Colon (tissue), 2 donors: ENCODE measurements around the gene RALGDS.
"Not testable (repeated sequence)": the region's sequence is repeated elsewhere in the genome, so short reads cannot be mapped to it uniquely, and the experiment has no call there.

Source experiments
- FAIRE-seq: peaks from 2 replicates; lab custom pipeline; 2012; peaks lifted over from hg19 to GRCh38; lab: Jason Lieb, UNC
- donor health status: control.
- donor health status: control.

RALGDS gene

DNA sequence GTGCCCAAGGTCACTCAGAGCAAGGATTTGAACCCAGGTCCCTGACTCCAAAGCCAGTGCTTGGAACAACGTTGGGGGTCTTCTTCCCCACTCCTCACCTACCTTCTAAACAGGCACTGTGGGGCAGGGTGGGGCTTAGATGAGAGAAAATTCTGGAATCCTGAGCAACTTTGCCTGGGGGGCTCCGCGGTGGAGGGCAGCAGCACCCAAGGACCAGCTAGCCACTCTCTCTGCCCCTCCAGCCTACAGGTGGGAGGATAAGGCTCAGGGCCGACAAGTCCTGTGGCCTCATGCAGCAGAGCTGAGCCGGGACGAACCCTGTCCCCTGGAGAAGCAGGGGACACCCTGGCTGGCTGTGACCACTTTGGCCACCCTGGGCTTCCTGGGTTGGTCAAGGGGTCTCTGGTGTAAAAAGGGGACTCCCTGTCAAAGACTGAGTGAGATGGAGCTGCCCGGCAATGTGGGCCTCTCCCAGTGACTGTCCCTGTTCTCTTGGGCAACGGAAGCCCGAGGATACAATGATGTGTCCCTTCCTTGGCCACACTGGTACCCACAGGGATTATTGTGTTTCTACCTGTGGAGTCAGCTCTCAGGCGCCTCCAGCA is 32.8 kb downstream of the RALGDS start:
- FAIRE-seq: no peak

DNA sequence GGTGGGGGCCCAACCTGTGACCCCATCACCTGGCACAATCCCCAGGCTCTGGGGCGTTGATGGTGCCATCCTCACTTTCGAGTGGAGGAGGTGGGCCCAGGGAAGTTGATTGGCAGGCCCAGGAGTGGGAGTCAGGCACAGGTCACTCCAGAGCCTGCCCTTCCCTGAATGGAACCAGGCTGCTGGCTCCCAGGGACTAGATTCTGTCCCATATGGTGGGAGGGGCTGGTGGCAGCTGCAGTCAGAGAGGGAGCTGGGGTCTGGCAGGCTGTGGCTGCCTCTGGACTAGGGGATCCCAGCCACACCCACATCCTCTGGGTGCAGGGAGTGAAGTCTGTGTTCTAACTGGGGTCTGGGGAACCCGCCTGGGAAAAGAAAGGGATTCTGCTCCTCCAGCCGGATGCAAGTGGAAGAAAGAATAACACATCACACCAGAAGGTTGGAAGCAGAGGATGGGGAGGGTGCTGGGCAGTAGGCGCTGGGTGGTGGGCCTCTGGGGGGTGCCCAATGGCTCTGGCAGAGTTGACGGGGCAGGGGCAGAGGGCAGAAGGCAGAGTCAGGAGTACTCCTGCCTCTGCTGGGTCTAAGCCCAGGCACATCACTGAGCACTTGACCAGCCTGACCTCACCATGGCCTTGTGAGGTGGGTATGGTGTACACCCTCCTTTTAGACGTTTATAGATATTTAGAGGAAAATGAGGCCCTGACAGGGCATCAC is 33.5 kb downstream of the RALGDS start:
- no peak for FAIRE-seq

DNA sequence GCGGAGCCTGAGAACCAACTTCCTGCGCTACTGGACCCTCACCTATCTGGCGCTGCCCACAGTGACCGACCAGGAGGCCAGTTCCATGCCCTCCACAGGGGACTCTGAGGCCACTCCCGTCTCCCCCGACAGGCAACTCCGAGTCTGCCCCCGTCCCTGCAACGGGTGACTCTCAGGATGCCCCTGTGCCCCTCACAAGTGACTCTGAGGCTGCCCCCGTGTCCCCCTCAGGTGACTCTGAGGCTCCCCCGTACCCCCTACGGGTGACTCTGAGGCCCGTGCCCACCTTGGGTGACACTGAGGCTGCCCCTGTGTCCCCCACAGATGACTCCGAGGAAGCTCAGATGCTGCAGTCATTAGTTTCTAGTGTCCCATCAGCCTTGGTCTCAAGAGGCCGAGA is 34.1 kb downstream of the RALGDS start:
- no peak for FAIRE-seq

DNA sequence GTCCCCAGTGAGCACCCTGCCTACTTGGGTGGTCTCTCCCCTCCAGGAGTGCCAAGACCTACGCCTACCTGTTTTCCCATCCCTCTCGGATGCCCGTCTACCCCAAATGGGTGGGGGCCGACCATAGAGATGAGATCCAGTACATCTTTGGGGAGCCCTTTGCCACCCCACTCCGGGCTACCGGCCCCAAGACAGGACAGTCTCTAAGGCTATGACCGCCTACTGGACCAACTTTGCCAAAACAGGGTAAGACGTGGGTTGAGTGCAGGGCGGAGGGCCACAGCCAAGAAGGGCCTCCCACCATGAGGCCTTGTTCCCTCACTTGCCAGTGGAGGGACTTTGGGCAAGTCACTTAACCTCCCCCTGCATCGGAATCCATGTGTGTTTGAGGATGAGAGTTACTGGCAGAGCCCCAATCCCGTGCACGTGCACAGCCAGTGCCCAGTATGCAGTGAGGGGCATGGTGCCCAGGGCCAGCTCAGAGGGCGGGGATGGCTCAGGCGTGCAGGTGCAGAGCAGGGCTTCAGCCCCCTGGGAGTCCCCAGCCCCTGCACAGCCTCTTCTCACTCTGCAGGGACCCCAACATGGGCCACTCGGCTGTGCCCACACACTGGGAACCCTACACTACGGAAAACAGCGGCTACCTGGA is 34.7 kb downstream of the RALGDS start:
- FAIRE-seq: not testable (repeated sequence)

DNA sequence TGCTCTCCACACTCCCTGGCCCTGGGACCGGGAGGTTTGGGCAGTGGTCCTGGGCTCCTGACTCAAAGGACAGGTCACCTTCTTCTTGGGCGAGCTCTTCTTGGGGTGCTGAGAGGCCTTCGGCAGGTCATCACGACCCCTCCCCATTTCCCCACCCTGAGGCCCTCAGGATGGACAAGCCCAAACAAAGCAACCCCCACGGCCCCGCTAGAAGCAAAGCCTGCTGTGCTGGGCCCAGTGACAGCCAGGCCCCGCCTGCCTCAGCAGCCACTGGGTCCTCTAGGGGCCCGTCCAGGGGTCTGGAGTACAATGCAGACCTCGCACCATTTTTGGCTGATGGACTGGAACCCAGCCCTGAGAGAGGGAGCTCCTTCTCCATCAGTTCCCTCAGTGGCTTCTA is 37.4 kb downstream of the RALGDS start:
- FAIRE-seq: not testable (repeated sequence)

DNA sequence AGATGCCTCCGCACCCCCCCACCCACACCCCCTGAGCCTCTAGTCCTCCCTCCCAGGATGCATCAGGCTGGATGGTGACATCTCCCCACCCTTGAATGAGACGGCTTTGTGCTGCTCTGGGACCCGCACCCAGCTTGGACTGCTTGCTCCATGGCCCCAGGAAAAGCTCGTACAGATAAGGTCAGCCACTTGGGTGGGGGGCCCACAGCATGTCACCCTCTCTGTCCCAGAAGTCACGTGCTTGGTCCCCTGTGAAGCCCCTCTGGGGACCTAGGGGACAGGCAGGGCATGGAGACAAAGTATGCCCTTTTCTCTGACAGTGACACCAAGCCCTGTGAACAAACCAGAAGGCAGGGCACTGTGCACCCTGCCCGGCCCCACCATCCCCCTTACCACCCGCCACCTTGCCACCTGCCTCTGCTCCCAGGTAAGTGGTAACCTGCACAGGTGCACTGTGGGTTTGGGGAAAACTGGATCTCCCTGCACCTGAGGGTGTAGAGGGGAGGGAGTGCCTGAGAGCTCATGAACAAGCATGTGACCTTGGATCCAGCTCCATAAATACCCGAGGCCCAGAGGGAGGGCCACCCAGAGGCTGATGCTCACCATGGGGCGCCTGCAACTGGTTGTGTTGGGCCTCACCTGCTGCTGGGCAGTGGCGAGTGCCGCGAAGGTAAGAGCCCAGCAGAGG is 38.9 kb downstream of the RALGDS start:
- FAIRE-seq: not testable (repeated sequence)

DNA sequence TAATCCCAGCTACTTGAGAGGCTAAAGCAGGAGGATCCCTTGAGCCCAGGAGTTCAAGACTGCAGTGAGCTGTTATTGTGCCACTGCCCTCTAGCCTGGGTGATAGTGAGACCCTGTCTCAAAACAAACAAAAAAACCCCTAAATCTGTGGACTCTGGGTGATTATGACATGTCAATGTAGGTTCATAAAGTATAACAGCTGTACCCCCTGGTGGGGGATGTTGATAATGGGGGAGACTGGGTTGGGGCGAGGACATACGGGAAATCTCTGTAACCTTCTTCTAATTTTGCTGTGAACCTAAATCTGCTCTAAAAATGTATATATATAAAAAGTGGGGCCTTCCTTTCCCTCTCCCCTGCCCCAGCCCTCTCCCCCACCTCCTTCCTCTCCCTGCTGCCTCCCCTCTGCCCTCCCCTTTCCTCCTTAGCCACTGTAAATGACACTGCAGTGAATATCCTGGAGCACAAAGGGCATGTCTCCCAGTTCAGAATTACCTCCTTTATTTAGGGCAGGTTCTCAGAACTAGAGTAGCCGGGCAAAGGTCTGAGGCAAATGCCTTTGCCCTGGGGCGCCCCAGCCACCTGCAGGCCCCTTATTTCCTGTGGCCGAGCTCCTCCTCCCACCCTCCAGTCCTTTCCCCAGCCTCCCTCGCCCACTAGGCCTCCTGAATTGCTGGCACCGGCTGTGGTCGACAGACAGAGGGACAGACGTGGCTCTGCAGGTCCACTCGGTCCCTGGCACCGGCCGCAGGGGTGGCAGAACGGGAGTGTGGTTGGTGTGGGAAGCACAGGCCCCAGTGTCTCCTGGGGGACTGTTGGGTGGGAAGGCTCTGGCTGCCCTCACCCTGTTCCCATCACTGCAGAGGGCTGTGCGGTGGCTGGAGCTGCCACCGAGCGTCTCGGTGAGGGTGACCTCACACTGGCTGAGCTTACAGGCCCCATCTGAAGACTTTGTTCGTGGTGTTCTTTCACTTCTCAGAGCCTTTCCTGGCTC is 40.0 kb downstream of the RALGDS start:
- not testable (repeated sequence) for FAIRE-seq

DNA sequence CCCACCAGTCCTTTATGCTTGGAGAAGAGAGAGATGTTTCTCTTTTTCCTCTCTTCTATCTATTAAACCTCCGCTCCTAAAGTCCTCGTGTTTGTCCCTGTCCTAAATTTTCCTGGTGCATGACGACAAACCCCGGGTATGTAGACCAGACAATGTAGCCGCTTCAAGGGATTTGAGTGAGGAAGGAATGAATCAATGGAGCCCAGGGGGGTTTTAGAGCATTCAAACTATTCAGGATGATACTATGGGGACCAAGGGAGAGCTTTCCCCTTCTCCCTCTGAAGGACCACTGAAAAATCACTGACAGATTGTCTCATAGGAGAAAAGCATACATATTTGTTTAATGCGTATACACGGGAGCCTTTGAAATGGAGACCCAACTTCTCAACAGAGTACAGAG is 40.9 kb downstream of the RALGDS start:
- no peak for FAIRE-seq

DNA sequence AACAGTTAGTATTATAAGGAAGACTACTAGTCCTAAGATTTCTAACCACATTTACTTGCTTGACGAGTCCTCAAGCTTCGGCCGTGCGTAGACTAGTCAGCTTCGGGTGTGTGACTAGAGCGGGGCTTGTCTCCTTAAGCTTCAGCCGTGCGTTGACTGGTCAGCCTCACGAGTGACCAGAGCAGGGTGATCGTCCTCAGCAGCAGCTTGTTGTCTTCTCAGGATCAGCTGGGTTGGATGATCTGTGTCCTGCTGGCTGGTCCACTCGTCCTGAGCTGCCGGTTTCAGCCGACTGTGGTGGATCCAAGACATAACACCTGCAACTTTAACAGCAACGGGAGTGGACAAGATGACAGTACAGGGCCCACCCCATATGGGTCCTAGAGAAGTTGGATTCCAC is 42.6 kb downstream of the RALGDS start:
- FAIRE-seq: no peak

DNA sequence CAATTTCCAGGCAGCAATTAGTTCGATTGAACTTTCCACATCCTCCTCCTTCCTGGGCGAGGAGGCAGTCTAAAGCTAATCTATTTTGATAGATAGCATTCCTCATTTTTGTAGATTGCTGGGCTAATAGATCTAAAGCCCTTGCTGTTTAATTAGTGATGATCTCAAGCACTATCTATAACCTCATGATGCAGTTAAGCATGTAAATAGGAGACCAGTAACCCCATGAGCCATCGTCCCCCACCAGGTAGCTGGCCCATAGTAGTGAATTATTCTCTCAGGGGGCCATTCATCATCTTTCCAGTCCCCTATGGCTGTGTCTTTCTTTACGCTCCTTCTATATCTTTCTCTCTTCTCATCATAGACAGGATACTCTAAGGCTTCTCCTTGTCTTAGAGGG is 44.3 kb downstream of the RALGDS start:
- no peak for FAIRE-seq

DNA sequence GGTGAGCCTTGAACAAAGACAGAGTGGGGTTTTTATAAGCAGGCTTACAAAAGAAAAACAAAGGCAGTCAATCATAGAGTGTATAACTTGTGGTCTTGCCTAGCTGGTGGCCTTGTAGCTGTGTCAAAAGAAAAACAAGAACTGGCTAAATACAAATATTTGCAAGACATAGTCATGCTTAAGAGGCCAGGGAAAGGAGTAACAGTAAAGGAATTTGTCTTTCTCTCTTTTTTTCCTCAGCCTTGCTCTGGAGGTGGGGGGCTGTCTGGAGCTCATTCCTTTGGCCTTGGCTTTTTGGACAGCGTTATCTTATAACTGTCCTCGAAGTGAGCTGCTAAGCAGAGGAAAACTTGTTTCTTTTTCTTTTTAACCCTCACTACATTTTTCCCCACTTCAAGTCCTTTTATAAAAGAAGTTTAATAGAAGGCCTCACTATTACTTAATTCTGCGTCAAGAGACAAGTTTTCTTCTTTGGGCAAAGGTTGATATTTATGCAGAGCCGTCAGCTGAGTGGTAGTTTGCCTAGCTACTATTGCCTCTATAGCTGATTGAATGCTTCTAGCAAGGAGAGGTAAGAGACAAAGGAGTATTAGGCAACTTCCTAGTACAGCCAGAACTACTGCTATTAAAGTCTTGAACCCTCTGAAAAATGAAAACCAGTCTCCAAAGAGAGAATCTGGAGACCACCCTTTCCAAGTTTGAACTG is 45.0 kb downstream of the RALGDS start:
- no peak for FAIRE-seq

DNA sequence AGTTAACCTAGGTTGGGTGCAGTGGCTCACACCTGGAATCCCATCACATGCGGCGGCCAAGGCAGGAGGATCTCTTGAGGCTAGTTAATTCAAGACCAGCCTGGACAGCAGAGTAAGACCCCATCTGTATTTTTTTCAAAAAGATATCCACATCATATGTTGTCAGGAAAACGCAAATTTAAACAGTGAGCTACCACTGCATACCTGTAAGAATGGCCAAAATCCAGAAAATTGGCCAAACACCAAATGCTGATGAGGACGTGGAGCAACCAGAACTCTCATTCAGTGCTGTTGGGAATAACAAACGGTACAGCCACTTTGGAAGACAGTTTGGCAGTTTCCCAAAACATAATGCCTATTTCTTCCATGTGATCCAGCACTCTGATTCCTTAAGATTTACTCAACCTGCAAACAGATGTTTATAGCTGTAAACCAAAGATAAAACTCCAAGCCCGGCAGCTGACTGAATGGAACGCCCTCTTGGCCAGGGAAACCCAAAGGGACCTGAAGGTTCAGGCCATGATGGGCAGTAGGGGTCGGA is 46.9 kb downstream of the RALGDS start:
- FAIRE-seq: no peak

DNA sequence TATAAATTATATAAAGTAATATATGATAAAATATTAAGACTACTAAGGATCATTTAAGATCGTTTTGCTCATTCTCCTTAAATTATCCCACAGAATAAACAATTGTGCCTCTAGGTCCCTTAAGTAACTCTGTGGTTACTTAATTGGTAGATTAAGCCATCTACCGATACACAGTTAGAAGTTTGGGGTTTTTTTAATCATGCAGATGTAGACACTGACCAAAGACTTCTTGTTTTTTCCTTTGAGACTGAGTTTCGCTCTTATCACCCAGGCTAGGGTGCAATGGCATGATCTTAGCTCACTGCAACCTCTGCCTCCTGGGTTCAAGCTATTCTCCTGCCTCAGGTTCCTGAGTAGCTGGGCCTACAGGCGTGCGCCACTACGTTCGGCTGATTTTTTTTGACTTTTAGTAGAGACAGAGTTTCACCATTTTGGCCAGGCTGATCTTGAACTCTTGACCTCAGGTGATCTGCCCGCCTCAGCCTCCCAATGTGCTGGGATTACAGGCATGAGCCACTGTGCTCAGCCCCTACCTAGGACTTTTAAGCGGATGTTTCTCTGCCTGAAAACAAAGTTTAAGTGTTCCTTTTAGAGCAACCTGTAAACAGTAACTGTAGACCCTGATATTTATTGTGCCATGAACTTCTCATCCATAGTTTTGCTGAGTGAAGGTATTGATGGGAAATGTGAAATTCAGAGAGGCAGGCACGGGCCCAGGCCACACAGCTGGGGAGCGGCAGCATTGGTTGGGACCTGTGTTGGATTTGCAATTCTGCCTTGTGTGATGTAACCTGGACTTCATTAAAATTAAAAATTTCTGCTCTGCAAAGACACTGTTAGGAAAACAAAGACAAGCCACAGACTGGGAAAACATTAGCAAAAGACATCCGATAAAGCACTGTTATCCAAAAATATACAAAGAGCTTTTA is 47.7 kb downstream of the RALGDS start:
- FAIRE-seq: no peak

DNA sequence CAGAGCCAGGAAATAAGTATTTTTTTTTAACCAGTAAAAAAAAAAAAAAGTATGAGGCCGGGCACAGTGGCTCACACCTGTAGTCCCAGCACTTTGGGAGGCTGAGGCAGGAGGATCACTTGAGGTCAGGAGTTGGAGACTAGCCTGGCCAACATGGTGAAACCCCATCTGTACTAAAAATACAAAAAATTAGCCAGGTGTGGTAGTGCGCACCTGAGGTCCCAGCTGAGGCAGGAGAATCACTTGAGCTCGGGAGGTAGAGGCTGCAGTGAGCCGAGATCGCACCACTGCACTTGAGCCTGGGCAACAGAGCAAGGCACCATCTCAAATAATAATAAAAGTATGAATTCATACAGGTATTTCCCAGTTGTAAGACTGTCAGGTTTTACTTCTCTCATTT is 48.8 kb downstream of the RALGDS start:
- FAIRE-seq: not testable (repeated sequence)

DNA sequence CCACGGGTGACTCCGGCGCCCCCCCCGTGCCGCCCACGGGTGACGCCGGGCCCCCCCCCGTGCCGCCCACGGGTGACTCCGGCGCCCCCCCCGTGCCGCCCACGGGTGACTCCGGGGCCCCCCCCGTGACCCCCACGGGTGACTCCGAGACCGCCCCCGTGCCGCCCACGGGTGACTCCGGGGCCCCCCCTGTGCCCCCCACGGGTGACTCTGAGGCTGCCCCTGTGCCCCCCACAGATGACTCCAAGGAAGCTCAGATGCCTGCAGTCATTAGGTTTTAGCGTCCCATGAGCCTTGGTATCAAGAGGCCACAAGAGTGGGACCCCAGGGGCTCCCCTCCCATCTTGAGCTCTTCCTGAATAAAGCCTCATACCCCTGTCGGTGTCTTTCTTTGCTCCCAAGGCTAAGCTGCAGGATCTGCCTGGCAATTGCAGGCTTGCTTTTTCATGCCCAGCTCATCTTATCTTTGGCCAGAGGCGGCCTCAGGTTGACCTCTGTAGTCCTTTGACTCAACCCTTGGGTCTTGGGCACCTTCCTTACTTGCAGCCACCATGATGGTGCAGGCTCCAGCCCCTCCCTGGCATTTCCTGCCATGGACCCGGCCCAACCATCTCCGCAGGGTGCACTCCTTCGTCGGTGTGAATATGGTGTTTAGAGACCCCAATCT is 49.4 kb downstream of the RALGDS start:
- no peak for FAIRE-seq

DNA sequence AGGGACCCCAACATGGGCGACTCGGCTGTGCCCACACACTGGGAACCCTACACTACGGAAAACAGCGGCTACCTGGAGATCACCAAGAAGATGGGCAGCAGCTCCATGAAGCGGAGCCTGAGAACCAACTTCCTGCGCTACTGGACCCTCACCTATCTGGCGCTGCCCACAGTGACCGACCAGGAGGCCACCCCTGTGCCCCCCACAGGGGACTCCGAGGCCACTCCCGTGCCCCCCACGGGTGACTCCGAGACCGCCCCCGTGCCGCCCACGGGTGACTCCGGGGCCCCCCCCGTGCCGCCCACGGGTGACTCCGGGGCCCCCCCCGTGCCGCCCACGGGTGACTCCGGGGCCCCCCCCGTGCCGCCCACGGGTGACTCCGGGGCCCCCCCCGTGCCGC is 50.1 kb downstream of the RALGDS start:
- not testable (repeated sequence) for FAIRE-seq

DNA sequence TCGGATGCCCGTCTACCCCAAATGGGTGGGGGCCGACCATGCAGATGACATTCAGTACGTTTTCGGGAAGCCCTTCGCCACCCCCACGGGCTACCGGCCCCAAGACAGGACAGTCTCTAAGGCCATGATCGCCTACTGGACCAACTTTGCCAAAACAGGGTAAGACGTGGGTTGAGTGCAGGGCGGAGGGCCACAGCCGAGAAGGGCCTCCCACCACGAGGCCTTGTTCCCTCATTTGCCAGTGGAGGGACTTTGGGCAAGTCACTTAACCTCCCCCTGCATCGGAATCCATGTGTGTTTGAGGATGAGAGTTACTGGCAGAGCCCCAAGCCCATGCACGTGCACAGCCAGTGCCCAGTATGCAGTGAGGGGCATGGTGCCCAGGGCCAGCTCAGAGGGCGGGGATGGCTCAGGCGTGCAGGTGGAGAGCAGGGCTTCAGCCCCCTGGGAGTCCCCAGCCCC is 50.5 kb downstream of the RALGDS start:
- not testable (repeated sequence) for FAIRE-seq

DNA sequence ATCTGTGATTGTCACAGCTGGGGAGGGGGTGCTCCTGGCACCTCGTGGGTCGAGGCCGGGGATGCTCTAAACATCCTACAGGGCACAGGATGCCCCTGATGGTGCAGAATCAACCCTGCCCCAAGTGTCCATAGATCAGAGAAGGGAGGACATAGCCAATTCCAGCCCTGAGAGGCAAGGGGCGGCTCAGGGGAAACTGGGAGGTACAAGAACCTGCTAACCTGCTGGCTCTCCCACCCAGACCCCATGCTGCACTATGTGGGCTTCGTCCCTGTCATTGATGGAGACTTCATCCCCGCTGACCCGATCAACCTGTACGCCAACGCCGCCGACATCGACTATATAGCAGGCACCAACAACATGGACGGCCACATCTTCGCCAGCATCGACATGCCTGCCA is 52.6 kb downstream of the RALGDS start:
- FAIRE-seq: not testable (repeated sequence)

DNA sequence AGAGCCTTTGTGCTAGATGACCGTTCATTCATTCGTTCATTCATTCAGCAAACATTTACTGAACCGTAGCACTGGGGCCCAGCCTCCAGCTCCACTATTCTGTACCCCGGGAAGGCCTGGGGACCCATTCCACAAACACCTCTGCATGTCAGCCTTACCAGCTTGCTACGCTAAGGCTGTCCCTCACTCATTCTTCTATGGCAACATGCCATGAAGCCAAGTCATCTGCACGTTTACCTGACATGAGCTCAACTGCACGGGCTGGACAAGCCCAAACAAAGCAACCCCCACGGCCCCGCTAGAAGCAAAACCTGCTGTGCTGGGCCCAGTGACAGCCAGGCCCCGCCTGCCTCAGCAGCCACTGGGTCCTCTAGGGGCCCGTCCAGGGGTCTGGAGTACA is 53.2 kb downstream of the RALGDS start:
- FAIRE-seq: no peak
